HG03025 (cell line): Measurements from ENCODE around the gene GHR.

ENCODE experiments used
- ATAC-seq: cut with Tn5 transposase; IDR thresholded peaks from one replicate; pipeline ENCODE4 v1.9.1; 2021; ENCODE audit warnings: mild to moderate bottlenecking, moderate library complexity; ENCODE audit not compliant: unreplicated experiment, low FRiP score

GHR gene

GRCh38 chr5:42461033-42461432, 37.8 kb downstream of the GHR start:
- ATAC-seq = no peak

DNA sequence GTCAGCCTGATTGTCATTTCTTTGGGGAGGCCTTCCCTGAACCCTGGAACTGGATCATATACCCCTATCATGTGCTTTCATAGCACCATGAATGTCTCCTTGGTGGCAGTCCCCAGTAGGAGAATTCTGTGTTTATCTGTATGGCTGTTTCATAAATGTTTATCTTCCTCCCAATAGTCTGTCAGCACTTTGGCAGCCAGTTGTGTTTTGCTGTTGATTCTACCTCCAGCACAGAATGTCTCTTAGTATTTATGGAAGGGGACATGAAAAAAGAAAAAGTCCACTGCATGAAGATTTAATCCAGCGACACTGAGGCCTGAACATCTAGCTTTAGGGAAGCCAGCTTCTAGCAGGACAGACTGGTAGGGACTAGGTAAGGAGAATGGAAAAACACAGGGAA, 38.3 kb downstream of the GHR start:
- ATAC-seq = no peak

- no peak for ATAC-seq
Measured at GRCh38 chr5:42462083-42462482, 38.8 kb downstream of the GHR start.

DNA sequence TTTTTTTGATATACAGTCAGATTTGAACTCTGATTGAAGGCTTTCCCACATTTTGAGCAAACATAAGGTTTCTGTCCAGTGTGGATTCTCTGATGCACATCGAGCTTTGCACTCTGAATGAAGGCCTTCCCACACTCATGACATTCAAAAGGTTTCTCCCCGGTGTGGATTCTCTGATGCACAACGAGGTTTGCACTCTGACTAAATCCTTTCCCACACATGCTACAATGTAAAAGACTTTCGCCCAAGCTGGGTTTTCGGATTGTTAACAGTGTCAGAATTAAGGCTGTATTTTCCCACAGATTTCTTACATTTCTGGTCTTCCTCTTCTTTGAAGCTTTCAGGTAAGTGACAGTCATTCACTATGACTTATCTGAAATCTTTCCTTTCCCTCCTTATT, 44.3 kb downstream of the GHR start:
- ATAC-seq = no peak

DNA sequence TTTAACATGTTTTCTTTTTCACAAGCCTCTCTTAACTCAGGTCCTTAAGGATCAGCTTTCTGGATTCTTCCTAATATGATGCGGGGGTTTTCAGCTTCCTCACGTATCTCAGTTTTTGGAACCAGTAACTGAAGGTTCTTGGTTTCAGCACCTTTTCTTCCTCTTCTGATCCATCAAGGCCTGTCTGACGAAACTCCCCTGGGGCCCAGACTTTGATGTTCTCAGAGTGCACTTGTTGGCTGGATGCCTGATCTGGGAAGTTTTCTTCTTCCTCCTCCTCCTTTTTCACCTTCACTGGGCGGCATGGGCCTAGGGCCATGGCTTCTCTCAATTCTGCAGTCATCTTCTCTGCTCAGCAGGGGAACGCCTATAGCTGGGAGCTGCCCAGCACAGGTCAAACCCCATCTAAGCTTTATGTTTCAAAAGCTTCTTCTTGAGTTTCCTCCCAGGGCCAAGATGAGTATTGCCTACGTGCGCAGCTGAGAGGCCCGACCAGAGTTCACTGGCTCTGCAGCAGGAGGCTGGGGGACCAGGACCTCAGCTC, 44.8 kb downstream of the GHR start:
- ATAC-seq = no peak

DNA sequence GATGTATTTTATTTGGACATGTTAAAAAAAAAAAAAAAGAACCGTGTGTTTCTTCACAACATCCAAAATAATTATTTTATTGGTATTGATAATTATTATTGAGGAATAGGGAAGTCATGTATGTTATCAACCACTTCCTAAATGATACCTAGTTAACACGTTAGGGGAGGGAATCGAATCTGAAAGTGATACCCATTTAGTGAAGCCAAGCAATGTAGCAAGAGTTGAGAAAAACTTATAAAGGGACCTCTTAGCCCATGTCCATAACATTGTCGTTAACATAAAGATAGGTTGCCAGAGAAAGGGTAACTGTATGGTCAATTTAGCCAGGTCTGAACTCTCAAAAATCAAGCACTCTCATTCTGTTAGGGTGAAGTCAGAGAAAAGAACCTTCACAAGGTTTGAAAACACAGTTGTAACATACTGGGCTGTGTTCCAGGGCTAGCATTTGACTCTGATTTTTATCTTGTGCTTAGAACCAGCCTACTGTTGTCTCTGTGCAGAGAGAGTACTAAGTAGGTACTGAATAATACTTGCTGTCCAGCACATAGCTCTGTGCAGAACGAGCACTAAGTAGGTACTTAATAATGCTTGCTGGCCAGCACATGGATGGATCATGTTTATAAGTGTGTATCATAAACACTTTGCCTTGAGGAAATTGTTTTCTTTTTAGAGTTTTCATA, 60.4 kb downstream of the GHR start:
- ATAC-seq = no peak

- no peak for ATAC-seq
Measured at GRCh38 chr5:42487077-42487476, 63.8 kb downstream of the GHR start.

DNA sequence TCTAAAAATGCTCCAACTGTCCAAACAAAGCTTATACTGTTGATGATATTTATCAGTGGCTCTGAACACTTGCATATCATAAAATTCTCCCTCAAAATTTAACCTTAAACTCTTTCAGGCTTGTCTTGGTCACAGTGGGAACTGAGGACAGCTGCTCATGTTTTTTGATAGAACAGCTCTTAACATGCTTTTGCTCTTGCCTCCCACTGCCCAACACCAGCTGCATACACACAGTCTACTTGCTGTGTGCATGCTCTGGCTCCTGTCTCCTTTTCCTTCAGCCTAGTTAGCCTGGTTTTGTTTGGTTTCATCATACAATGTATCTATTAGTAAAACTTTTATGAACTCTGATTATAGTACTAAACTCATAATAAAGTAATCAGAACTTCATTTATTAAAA, 64.6 kb downstream of the GHR start:
- no peak for ATAC-seq

GRCh38 chr5:42490831-42491230, 67.6 kb downstream of the GHR start:
- no peak for ATAC-seq

DNA sequence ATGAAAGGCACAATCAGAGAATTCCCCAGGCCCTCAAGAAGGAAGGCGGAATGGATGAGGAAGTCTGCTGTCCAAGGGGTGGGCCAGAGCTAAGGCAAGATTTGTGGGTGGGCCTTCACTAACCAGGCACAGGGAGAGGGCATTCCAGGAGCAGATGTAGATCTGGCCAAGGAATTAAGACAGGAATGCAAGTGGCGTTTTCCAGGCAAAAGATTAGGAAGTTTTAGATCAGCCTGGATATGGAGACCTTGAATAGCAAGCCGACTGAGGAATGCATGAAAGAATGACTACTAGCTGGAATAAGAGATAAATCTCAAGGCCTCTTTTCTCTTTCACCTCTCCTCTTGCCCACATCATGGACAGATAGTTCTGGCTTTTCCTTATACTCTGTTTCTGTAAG, 68.5 kb downstream of the GHR start:
- no peak for ATAC-seq

- ATAC-seq = no peak
Measured at GRCh38 chr5:42492974-42493373, 69.7 kb downstream of the GHR start.

GRCh38 chr5:42494414-42494813, 71.2 kb downstream of the GHR start:
- no peak for ATAC-seq

GRCh38 chr5:42495914-42496313, 72.7 kb downstream of the GHR start:
- ATAC-seq = no peak

- ATAC-seq = no peak
Measured at GRCh38 chr5:42496397-42497156, 73.3 kb downstream of the GHR start.

- ATAC-seq = no peak
Measured at GRCh38 chr5:42498000-42498399, 74.8 kb downstream of the GHR start.

GRCh38 chr5:42499016-42499415, 75.8 kb downstream of the GHR start:
- no peak for ATAC-seq

- no peak for ATAC-seq
Measured at GRCh38 chr5:42500003-42500599, 76.9 kb downstream of the GHR start.

DNA sequence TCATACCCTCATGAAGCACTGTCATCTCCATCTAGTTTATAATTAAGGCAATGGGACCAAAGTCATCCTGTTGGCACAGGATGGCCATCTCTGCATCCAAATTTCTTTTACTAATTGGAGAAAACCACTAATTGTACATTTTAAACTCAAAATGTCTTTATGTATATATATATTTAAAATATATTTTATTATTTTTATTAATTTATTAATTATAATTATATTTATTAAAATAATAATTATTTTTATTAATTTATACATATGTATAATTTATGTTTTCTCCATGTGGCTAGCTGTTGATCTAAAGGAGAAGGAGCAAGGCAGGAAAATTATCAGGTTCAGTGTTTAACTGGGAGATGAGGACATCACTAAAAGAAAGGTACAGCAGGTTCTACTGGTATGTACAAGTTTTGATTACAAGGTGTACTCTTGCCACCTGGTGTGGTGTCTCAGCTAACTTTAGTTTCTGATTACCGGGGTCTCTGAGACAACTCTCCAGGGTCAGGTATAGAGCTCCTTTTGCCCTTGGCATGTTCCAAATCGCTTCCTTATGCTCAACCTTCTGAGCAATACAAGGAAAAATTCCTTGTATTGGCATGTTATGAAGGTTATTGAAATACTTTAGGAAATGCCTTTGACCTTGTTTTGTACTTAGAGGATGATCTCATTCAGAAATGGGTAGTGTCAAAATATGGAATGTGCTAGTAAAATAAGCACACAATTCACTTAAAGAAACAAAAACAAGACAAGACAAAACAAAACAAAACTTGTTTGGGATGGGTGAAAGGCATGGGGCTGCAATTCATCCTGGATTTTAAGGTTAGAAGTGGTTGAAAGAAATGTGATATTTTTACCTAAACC, 79.6 kb downstream of the GHR start:
- no peak for ATAC-seq

DNA sequence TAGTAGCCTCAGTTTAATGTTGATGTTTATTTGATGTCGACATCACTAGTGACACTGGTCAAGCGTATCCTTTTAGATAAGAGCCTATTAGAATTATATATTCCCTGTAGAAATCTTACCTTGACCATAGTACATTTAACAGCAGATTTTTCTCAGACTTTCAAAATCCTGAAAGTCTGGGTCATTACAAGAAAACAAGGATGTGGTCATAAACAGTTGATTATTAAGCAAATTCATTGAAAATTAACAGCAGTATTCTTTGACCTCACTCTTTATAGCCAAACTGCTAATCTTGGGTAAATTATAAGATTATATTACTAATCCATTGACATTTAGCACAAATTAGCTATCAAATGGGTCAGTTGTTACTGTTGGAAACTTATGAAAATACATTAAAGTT, 83.4 kb downstream of the GHR start:
- no peak for ATAC-seq

DNA sequence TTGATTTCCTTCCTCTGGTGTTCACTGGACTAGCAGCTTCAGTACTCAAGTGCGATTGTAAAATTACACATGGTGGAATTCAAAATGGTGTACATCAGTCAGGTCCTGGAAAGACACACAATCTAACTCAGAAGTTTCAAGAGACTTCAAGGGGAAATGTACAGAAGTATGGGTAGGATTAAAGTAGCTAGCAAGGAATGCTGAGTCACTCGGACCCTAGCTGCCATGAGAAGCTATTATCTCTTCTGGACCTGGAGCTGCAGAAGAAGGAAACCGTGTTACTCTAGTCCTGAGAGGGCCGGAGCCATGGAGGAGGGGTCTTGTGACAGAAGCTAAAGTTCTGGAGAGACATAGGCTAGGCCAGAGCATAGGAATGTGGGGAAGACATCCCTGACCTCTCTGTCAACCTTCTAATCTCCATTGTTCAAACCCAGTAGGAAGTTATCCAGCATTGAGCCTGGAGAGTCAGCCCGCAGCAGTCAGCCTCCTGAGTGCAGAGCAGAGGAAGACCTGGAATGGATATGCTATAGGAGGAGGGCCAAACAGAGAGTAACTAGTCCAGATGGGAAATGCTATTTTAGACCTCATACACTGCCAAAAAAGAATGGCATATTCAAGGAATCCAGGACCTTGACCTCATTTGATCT, 84.3 kb downstream of the GHR start:
- no peak for ATAC-seq
